ENCODE results near the gene RPP25. TPM values are rescaled to one million over a fixed set of nuclear protein-coding genes. Genes with fewer than 3 reads are reported as not detected.

Gene RPP25
- total RNA-seq, 1 experiment from 2014 or later = 31.3 TPM

GRCh38 chr15:74978503-74978902, 21.9 kb upstream of the RPP25 start:
- H3K27me3 Mint-ChIP-seq (ENCODE audit: low read depth) = no peaks in the 10 kb centered on the region
- no peak overlapping the region for H3K4me3 Mint-ChIP-seq
- ChIA-PET CTCF (interaction anchor here (0.7 to 1.4 kb wide), 6 partner anchors 9 to 77 kb away, joined by 3 to 4 read pairs (median 3); partner anchors contain the start of genes RPP25 and SCAMP5), POLR2A (no interaction called here)
- H3K36me3 Mint-ChIP-seq = no peaks in the 10 kb centered on the region
- peaks cover under 1% of the 10 kb centered on the region for H3K4me1 Mint-ChIP-seq
- no peak for ATAC-seq
- TF ChIP-seq ZNF423 (CRISPR knock-in tag; IDR thresholded peaks at IDR 0.05) = no peak
- no peak for TF ChIP-seq GRHL2 (CRISPR knock-in tag; IDR thresholded peaks at IDR 0.05; ENCODE audit: insufficient replicate concordance, severe bottlenecking)
- no peak for TF ChIP-seq ZNF396 (CRISPR knock-in tag; IDR thresholded peaks at IDR 0.05; ENCODE audit: borderline replicate concordance)
- no peak for TF ChIP-seq ZNF219 (CRISPR knock-in tag; IDR thresholded peaks at IDR 0.05; ENCODE audit: borderline replicate concordance)
- no peak for TF ChIP-seq KAT7 (CRISPR knock-in tag; IDR thresholded peaks at IDR 0.05; ENCODE audit: borderline replicate concordance)
- TF ChIP-seq, protein P1, sequence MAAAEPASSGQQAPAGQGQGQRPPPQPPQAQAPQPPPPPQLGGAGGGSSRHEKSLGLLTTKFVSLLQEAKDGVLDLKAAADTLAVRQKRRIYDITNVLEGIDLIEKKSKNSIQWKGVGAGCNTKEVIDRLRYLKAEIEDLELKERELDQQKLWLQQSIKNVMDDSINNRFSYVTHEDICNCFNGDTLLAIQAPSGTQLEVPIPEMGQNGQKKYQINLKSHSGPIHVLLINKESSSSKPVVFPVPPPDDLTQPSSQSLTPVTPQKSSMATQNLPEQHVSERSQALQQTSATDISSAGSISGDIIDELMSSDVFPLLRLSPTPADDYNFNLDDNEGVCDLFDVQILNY (CRISPR knock-in tag; IDR thresholded peaks at IDR 0.05) = no peak
- no peak for TF ChIP-seq AFF4 (CRISPR knock-in tag; IDR thresholded peaks at IDR 0.05; ENCODE audit: borderline replicate concordance)
- TF ChIP-seq, protein P2, sequence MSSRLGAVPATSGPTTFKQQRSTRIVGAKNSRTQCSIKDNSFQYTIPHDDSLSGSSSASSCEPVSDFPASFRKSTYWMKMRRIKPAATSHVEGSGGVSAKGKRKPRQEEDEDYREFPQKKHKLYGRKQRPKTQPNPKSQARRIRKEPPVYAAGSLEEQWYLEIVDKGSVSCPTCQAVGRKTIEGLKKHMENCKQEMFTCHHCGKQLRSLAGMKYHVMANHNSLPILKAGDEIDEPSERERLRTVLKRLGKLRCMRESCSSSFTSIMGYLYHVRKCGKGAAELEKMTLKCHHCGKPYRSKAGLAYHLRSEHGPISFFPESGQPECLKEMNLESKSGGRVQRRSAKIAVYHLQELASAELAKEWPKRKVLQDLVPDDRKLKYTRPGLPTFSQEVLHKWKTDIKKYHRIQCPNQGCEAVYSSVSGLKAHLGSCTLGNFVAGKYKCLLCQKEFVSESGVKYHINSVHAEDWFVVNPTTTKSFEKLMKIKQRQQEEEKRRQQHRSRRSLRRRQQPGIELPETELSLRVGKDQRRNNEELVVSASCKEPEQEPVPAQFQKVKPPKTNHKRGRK (CRISPR knock-in tag; IDR thresholded peaks at IDR 0.05; ENCODE audit: borderline replicate concordance) = no peak
- no peak for TF ChIP-seq CREM (CRISPR knock-in tag; IDR thresholded peaks at IDR 0.05)
- TF ChIP-seq ZNF671 (CRISPR knock-in tag; IDR thresholded peaks at IDR 0.05) = no peak
- no peak for TF ChIP-seq NR1H2 (CRISPR knock-in tag; IDR thresholded peaks at IDR 0.05)
- H3K27ac Mint-ChIP-seq = no peak overlapping the region
- H3K9me3 Mint-ChIP-seq = no peaks in the 10 kb centered on the region
- no peak for DNase-seq (ENCODE audit: low spot score)

DNA sequence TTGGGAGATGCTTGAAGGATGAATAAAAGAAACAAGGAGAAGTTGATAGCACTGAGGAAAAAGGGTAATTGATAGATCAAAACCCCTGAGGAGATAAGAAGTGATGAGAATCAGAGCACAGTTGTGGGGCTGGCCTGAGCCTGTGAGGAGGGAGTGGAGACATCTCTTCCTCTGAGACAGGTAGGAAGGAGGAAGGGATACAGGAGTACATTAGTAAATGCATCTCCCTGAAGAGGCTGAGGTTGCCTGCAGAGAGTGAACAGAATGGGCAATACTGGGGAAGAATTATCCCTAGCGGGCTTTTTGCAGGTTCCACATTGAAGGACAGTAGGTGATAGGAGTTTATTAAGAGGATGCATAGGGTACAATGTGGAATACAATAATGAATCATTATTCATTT, 21.5 kb upstream of the RPP25 start:
- Mint-ChIP-seq H3K27ac (no peak overlapping the region), H3K4me3 (no peak overlapping the region), H3K36me3 (no peaks in the 10 kb centered on the region), H3K27me3 (ENCODE audit: low read depth) (no peaks in the 10 kb centered on the region), H3K9me3 (no peaks in the 10 kb centered on the region), H3K4me1 (no peaks in the 10 kb centered on the region)
- DNase-seq (ENCODE audit: low spot score) (no peak), ATAC-seq (no peak)
- ChIA-PET CTCF (interaction anchor here (0.9 to 1.4 kb wide), 3 partner anchors 10 to 28 kb away, joined by 3 to 4 read pairs (median 3); partner anchors contain the start of gene RPP25), POLR2A (no interaction called here)
- TF ChIP-seq ZMAT4 (CRISPR knock-in tag; IDR thresholded peaks at IDR 0.05) = no peak
- TF ChIP-seq, protein P3, sequence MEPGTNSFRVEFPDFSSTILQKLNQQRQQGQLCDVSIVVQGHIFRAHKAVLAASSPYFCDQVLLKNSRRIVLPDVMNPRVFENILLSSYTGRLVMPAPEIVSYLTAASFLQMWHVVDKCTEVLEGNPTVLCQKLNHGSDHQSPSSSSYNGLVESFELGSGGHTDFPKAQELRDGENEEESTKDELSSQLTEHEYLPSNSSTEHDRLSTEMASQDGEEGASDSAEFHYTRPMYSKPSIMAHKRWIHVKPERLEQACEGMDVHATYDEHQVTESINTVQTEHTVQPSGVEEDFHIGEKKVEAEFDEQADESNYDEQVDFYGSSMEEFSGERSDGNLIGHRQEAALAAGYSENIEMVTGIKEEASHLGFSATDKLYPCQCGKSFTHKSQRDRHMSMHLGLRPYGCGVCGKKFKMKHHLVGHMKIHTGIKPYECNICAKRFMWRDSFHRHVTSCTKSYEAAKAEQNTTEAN (CRISPR knock-in tag; IDR thresholded peaks at IDR 0.05) = no peak
- no peak for TF ChIP-seq JAZF1 (CRISPR knock-in tag; IDR thresholded peaks at IDR 0.05)
- TF ChIP-seq, protein P4, sequence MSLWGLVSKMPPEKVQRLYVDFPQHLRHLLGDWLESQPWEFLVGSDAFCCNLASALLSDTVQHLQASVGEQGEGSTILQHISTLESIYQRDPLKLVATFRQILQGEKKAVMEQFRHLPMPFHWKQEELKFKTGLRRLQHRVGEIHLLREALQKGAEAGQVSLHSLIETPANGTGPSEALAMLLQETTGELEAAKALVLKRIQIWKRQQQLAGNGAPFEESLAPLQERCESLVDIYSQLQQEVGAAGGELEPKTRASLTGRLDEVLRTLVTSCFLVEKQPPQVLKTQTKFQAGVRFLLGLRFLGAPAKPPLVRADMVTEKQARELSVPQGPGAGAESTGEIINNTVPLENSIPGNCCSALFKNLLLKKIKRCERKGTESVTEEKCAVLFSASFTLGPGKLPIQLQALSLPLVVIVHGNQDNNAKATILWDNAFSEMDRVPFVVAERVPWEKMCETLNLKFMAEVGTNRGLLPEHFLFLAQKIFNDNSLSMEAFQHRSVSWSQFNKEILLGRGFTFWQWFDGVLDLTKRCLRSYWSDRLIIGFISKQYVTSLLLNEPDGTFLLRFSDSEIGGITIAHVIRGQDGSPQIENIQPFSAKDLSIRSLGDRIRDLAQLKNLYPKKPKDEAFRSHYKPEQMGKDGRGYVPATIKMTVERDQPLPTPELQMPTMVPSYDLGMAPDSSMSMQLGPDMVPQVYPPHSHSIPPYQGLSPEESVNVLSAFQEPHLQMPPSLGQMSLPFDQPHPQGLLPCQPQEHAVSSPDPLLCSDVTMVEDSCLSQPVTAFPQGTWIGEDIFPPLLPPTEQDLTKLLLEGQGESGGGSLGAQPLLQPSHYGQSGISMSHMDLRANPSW (CRISPR knock-in tag; conservative IDR thresholded peaks at IDR 0.05; ENCODE audit: low read depth) = no peak
- TF ChIP-seq FOXK1 (CRISPR knock-in tag; IDR thresholded peaks at IDR 0.05) = no peak
- TF ChIP-seq, protein P5, sequence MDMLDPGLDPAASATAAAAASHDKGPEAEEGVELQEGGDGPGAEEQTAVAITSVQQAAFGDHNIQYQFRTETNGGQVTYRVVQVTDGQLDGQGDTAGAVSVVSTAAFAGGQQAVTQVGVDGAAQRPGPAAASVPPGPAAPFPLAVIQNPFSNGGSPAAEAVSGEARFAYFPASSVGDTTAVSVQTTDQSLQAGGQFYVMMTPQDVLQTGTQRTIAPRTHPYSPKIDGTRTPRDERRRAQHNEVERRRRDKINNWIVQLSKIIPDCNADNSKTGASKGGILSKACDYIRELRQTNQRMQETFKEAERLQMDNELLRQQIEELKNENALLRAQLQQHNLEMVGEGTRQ (CRISPR knock-in tag; IDR thresholded peaks at IDR 0.05) = no peak
- no peak for TF ChIP-seq ZNF416 (CRISPR knock-in tag; IDR thresholded peaks at IDR 0.05)
- TF ChIP-seq FOXJ3 (CRISPR knock-in tag; IDR thresholded peaks at IDR 0.05; ENCODE audit: borderline replicate concordance) = no peak
- no peak for TF ChIP-seq ATF1 (CRISPR knock-in tag; IDR thresholded peaks at IDR 0.05)
- TF ChIP-seq RORB (CRISPR knock-in tag; IDR thresholded peaks at IDR 0.05) = no peak
- no peak for TF ChIP-seq TEAD1 (CRISPR knock-in tag; IDR thresholded peaks at IDR 0.05)

Measured in WTC11 (cell line).